IPS DF 4.7 (cell line): ENCODE results near the gene HOXC5.

Experiments
- DNase-seq: peaks from one replicate; pipeline ENCODE4 v3.0.0-alpha.2; 2013; ENCODE audit warnings: low spot score; ENCODE audit errors: extremely low read depth

Gene HOXC5

GRCh38 chr12:54045868-54046521 lies 13.1 kb downstream of the HOXC5 start:
- DNase-seq = no peak

GRCh38 chr12:54046809-54047159 lies 13.9 kb downstream of the HOXC5 start:
- DNase-seq = no peak

- no peak for DNase-seq
These were observed 14.5 kb downstream of the HOXC5 start for GRCh38 chr12:54047160-54047963.

- no peak for DNase-seq
These were observed 15.1 kb downstream of the HOXC5 start for GRCh38 chr12:54047964-54048303.

GRCh38 chr12:54048406-54049093 lies 15.7 kb downstream of the HOXC5 start:
- no peak for DNase-seq

GRCh38 chr12:54049108-54049507 lies 16.3 kb downstream of the HOXC5 start:
- DNase-seq = no peak

- DNase-seq = no peak
These were observed 17.6 kb downstream of the HOXC5 start for GRCh38 chr12:54050482-54050810.

GRCh38 chr12:54051026-54051842 lies 18.4 kb downstream of the HOXC5 start:
- no peak for DNase-seq

GRCh38 chr12:54051874-54052437 lies 19.1 kb downstream of the HOXC5 start:
- no peak for DNase-seq

- DNase-seq = no peak
These were observed 19.7 kb downstream of the HOXC5 start for GRCh38 chr12:54052438-54053002.

- DNase-seq = no peak
These were observed 20.3 kb downstream of the HOXC5 start for GRCh38 chr12:54053003-54053750.

GRCh38 chr12:54053751-54054741 lies 21.2 kb downstream of the HOXC5 start, which contains the start of gene HOXC4:
Gene HOXC4, plus strand, starts transcription at chr12:54053835. Its CDS starts 88 bp downstream, at chr12:54053923.
- no peak for DNase-seq

GRCh38 chr12:54054742-54055194 lies 21.9 kb downstream of the HOXC5 start:
- no peak for DNase-seq

- no peak for DNase-seq
These were observed 22.7 kb downstream of the HOXC5 start for GRCh38 chr12:54055552-54055951.

- DNase-seq = no peak
These were observed 23.3 kb downstream of the HOXC5 start for GRCh38 chr12:54056110-54056509.

GRCh38 chr12:54058128-54058768 lies 25.4 kb downstream of the HOXC5 start:
- DNase-seq = no peak

- DNase-seq = no peak
These were observed 26.8 kb downstream of the HOXC5 start for GRCh38 chr12:54059668-54060067.

- DNase-seq = no peak
These were observed 27.5 kb downstream of the HOXC5 start for GRCh38 chr12:54060174-54060974.
